GM12878 (cell line): ENCODE results near the gene CLSTN2. TPM values are rescaled to one million over a fixed set of nuclear protein-coding genes. Genes with fewer than 3 reads are reported as not detected.

Experiments
- ATAC-seq: fragments of 200-7000 bp; cut with Tn5 transposase; 3 replicates; pipeline ENCODE4 v1.9.1; 2020; ENCODE audit warnings: mild to moderate bottlenecking, moderate library complexity
- BruUV-seq: library from RNA; stranded (reverse); fragments of 400-500 nt; replicated peaks from 2 replicates; lab custom pipeline; 2021; lab: Mats Ljungman, UMichigan
- CTCF ChIA-PET: fragments of 300-600 bp; sonication (Branson Sonifier 250); formaldehyde crosslinking; extraction: SDS; loops from one replicate; lab custom pipeline; 2021; ENCODE audit warnings: inconsistent platforms; lab: Yijun Ruan, JAX
- POLR2A ChIA-PET: fragments of 350-600 bp; formaldehyde crosslinking; extraction: SDS; loops from one replicate; lab custom pipeline; 2021; ENCODE audit warnings: inconsistent platforms; lab: Charles Lee
- RAD21 ChIA-PET: fragments of 300-600 bp; sonication (Branson Sonifier 250); formaldehyde crosslinking; loops from one replicate; lab custom pipeline; 2023; ENCODE audit warnings: antibody characterized with exemption; ENCODE audit not compliant: unreplicated experiment; lab: Charles Lee
- SMC1A ChIA-PET: fragments of 300-600 bp; sonication (Branson Sonifier 250); formaldehyde crosslinking; loops from one replicate; lab custom pipeline; 2023; ENCODE audit not compliant: unreplicated experiment, uncharacterized antibody; lab: Charles Lee
- DNase-seq: peaks from one replicate; pipeline ENCODE4 v3.0.0-alpha.2; 2011; ENCODE audit warnings: low read depth, low spot score
- FAIRE-seq: peaks from 3 replicates; lab custom pipeline; 2011; peaks lifted over from hg19 to GRCh38; lab: Jason Lieb, UNC
- H2AFZ ChIP-seq: 2 replicates; pipeline ENCODE4 v1.6.0; 2011; ENCODE audit warnings: low read depth, low read length, control low read depth; ENCODE audit not compliant: control insufficient read depth
- H3K27ac ChIP-seq: 2 replicates; pipeline ENCODE4 v1.5.1; 2011; ENCODE audit warnings: control low read depth; ENCODE audit not compliant: control insufficient read depth, insufficient read depth
- H3K27me3 ChIP-seq, 2 experiments: replicated peaks in 1 of 2; 2 replicates each; pipeline versions ENCODE4 v1.6.0 to v1.6.1; 2011; ENCODE audit warnings: low read length in 1 of 2; ENCODE audit not compliant: control insufficient read depth in 2 of 2, insufficient read depth in 2 of 2
- H3K36me3 ChIP-seq, 2 experiments: 2 replicates each; pipeline ENCODE4 v1.5.1; 2011; ENCODE audit warnings: low read length in 1 of 2; ENCODE audit not compliant: control insufficient read depth in 2 of 2, insufficient read depth in 2 of 2
- H3K4me1 ChIP-seq: 2 replicates; pipeline ENCODE4 v1.6.1; 2011; ENCODE audit warnings: mild to moderate bottlenecking, low read length, moderate library complexity, mixed read lengths; ENCODE audit not compliant: control insufficient read depth, insufficient read depth
- H3K4me2 ChIP-seq: 2 replicates; pipeline ENCODE4 v1.6.0; 2011; ENCODE audit warnings: control low read depth; ENCODE audit not compliant: control insufficient read depth, insufficient read depth
- H3K4me3 ChIP-seq: fragments of 200-600 bp; sonication (generic); 2 replicates; pipeline ENCODE4 v1.5.1; 2016
- H3K79me2 ChIP-seq: 2 replicates; pipeline ENCODE4 v1.6.0; 2011; ENCODE audit warnings: low read length; ENCODE audit not compliant: control insufficient read depth, insufficient read depth
- H3K9ac ChIP-seq: 2 replicates; pipeline ENCODE4 v1.8.0; 2011; ENCODE audit warnings: low read length, control low read depth, mixed read lengths; ENCODE audit not compliant: control insufficient read depth, insufficient read depth
- H3K9me3 ChIP-seq: replicated peaks from 3 replicates; pipeline ENCODE4 v1.5.1; 2011; ENCODE audit warnings: mild to moderate bottlenecking, low read length; ENCODE audit not compliant: control insufficient read depth, insufficient read depth
- H4K20me1 ChIP-seq: 2 replicates; pipeline ENCODE4 v1.6.0; 2011; ENCODE audit not compliant: control insufficient read depth, insufficient read depth
- ATF2 ChIP-seq: IDR thresholded peaks from 2 replicates; pipeline ENCODE4 v1.6.1; 2012; ENCODE audit warnings: low read length, inconsistent platforms
- ZNF592 ChIP-seq: fragments of 450-650 bp; IDR thresholded peaks from 2 replicates; pipeline ENCODE4 v1.6.1; 2017; ENCODE audit warnings: mild to moderate bottlenecking, moderate library complexity
- in situ Hi-C: fragments of 300-500 bp; cut with MboI; formaldehyde crosslinking; loops from 9 replicates; pipeline ENCODE4 v1.14.3; 2018; ENCODE audit warnings: mixed read lengths
- intact Hi-C: fragments of 100-400 bp; cut with micrococcal nuclease; formaldehyde crosslinking; loops from one replicate; pipeline ENCODE4 v1.14.2; 2022; ENCODE audit not compliant: unreplicated experiment
- polyA plus RNA-seq, 11 experiments: library from polyadenylated mRNA; depleted of rRNA in 4 of 11; unstranded in 6 of 11; stranded (reverse) in 5 of 11; fragments of >200 nt; fragmentation: Nextera tagmentation in 4 of 11; fragmentation: Illumina TruSeq in 1 of 11; extraction: Ambion mirVana in 4 of 11; extraction: Trizol in 1 of 11; gene quantifications; 1 replicate in 1 of 11; 2 replicates in 10 of 11; pipeline versions ENCODE4 v1.2.1 to v1.2.3, GENCODE V29; 2011 to 2016; ENCODE audit warnings: inconsistent platforms in 2 of 11, missing spikeins in 2 of 11, low read depth in 1 of 11
- total RNA-seq, 4 experiments: library from RNA; depleted of rRNA in 3 of 4; stranded (reverse); fragments of >200 nt in 3 of 4; fragmentation: Illumina TruSeq in 1 of 4; extraction: Trizol in 1 of 4; gene quantifications; 2 replicates each; pipeline versions ENCODE4 v1.2.1 to v1.2.3, GENCODE V29; 2013 to 2021

The CLSTN2 gene
- total and polyA plus RNA-seq, 10 of the 15 experiments (the other 5 are each of a cell fraction or from before 2014, with no cell fraction given): under 0.01 to 0.10 (median under 0.01) TPM; not detected in 5

- no peak for DNase-seq
- no peak overlapping the region for H3K4me3 ChIP-seq
- H3K27me3 ChIP-seq: peaks cover 0 to 1% of the 10 kb centered on the region in 2 experiments; a peak in 1 of 4 replicates
- SMC1A ChIA-PET: no interaction called here
- FAIRE-seq: no peak
- BruUV-seq: no TSS peak
- in situ Hi-C loops (loop anchor here (25.0 kb wide), 1 partner anchor 916 kb away; no protein-coding TSS in a partner anchor), intact Hi-C loops (no loop called here)
- H3K4me2 ChIP-seq: no peak overlapping the region
- no peak overlapping the region for H3K27ac ChIP-seq
- H4K20me1 ChIP-seq: no peaks in the 10 kb centered on the region
- RAD21 ChIA-PET: no interaction called here
- no peak for TF ChIP-seq ATF2
- TF ChIP-seq ZNF592: no peak
- TF ChIP-seq, all 136 proteins: peak for 0
- no peak overlapping the region for H3K9ac ChIP-seq
- H2AFZ ChIP-seq: no peak overlapping the region
- no peaks in the 10 kb centered on the region for H3K36me3 ChIP-seq
- ATAC-seq: no peak
- no peaks in the 10 kb centered on the region for H3K9me3 ChIP-seq
- POLR2A ChIA-PET: no interaction called here
- CTCF ChIA-PET: interaction anchor here (1.3 kb wide), 1 partner anchor 9 kb away, joined by 4 read pairs; no protein-coding TSS in a partner anchor
- no peaks in the 10 kb centered on the region for H3K79me2 ChIP-seq
- no peaks in the 10 kb centered on the region for H3K4me1 ChIP-seq
These were observed 11.0 kb downstream of the CLSTN2 start for GRCh38 chr3:139945942-139946341.
